GM18520 (cell line): ENCODE measurements around the gene RALGAPB.
"Not testable (repeated sequence)": the region's sequence is repeated elsewhere in the genome, so short reads cannot be mapped to it uniquely, and the experiment has no call there.

Source experiments
- ATAC-seq: cut with Tn5 transposase; IDR thresholded peaks from one replicate; pipeline ENCODE4 v1.9.1; 2021; ENCODE audit not compliant: unreplicated experiment

The RALGAPB gene

DNA sequence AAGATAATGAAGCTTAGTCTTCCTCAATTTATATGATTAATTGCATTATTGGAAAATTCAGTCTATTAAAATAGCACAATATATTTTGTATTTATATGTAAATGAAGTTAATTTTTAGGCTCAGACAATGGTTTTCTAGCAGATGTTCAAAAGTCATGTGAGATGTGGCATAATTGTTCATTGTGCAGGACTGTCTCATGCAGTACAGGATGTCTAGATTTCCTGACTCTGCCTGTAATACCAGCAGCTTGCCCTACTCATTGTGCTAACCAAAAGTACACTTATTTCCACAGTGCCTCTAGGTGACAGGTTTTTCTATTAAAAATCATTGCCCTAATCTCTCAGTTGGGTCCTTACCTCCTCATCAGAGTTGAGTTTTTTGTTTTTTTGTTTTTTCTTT, 12.4 kb downstream of the RALGAPB start:
- no peak for ATAC-seq

DNA sequence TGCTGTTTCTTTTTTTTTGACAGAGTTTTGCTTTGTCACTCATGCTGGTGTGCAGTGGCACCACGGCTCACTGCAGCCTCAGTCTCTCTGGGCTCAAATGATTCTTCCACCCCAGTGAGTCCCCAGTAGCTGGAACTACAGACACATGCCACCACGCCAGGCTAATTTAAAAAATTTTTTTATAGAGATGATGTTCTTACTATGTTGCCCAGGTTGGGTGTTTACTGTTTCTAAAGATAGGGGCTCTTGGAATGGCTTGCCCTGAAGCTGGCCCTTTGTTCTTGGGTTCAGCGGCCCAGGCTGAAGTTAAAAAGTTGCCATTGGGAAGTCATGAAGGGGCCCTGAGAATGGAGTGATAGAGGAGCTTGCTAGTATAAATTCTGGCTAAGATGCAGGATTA, 16.5 kb downstream of the RALGAPB start:
- no peak for ATAC-seq

DNA sequence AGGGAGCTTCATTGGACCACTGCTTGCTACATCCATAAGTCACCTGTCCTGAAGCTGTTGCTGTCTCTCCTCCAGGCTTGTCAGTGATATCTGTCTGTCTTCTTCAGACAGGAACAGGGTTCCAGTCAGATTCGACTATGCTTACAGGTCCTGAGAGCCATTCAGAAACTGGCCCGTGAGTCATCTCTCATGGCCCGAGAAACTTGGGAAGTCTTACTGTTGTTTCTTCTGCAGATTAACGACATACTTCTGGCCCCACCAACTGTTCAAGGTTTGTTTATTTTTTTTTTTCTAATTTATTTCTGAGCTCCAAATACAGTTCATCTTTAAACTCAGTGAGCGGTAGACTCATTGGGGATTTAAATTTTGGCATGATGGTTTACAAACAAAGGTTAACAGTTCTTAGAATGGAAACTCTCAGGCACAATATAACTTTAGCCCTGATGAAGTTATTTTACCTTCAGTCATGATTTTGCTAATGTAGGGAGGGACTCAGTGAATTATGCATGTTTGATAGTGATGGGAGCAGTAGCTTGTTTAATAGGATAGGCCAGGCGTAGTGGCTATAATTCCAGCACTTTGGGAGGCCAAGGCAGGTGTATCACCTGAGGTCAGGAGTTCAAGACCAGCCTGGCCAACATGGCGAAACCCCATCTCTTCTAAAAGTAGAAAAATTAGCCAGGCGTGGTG, 24.7 kb downstream of the RALGAPB start:
- no peak for ATAC-seq

- no peak for ATAC-seq
These were observed 26.3 kb downstream of the RALGAPB start for GRCh38 chr20:38498909-38499308.

- no peak for ATAC-seq
These were observed 26.7 kb downstream of the RALGAPB start for GRCh38 chr20:38499366-38499765.

DNA sequence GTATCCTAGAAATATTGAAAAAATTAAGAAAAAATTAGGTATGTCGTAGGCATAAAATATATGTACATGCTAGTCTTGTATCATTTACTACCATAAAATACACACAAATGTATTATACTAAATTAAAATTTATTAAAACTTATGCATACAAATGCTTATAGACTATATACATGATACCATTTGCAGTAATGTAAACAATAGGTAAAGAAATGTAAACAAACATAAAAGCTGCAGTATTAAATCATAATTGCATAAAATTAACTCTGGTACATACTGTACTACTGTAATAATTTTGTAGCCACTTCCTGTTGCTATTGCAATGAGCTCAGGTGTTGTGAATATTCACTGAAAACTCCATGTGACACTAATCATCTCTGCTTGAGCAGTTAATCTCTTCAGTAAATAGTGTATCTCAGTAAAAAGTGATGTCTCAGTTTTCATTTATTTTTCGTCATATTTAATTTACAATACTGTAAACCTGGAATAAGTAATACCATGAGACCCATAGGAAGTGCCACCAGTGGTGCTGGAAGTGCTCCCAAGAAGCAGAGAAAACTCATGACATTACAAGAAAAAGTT, 29.3 kb downstream of the RALGAPB start:
- no peak for ATAC-seq

GRCh38 chr20:38504368-38505090, 31.9 kb downstream of the RALGAPB start:
- ATAC-seq: no peak

DNA sequence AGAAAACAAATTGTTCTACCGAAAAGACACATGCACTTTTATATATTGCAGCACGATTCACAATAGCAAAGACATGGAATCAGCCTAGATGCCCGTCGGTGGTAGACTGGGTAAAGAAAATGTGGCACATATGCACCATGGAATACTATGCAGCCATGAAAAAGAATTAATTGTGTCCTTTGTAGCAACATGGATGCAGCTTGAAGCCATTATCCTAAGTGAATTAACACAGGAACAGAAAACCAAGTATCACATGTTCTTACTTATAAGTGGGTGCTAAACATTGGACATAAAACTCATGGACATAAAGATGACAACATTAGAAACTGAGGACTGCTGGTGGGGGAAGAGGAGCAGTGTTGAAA, 32.4 kb downstream of the RALGAPB start:
- no peak for ATAC-seq

DNA sequence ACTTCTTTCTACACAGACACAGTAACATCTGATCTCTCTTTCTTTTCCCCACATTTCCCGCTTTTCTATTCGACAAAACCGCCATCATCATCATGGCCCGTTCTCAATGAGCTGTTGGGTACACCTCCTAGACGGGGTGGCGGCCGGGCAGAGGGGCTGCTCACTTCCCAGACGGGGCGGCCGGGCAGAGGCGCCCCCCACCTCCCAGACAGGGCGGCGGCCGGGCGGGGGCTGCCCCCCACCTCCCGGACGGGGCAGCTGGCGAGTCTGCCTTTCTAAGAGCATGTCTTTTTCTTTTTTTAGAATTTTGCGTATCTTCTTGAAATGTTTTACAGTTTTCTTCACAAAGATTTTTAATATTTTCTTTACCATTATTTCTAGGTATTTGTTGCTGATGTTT, 39.1 kb downstream of the RALGAPB start:
- ATAC-seq: not testable (repeated sequence)

DNA sequence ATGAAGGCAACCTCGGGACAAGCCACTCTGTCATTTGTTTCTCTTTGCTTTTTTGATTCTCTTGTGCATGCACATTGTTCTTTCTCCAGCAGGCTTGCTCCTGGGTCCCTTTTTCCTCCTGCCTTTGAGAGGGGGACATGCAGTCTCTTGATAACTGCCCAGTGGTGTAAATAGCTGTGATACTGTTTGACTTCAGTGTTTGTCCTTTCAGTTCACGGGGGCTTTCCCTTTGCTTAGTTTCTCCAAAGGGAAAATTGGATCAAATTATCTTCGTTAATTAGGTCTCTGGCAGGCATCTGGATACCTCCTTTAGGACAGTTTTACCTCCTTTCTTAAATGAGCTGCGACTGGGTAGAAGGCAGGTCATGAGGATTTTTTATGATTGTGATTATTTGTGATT, 41.5 kb downstream of the RALGAPB start:
- ATAC-seq: no peak

DNA sequence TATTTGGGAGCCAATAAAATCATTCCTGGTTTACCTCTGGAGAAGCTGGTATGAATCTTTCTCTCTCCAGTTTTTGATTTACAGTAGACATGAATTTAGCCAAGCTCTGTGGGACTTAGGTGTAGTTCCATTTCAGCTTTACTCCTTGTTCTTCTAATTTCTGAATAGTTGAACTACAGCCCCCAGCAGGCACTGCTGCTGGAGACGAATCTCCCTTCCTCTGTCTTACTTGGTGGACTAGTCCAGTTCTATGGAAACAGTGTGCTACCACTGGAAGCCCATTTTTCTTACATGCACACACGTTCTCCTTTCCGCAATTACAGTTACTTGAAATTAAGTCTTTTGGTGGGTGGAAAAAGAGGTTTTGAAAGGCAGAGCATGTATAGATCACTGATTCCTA, 42.3 kb downstream of the RALGAPB start:
- ATAC-seq: no peak

DNA sequence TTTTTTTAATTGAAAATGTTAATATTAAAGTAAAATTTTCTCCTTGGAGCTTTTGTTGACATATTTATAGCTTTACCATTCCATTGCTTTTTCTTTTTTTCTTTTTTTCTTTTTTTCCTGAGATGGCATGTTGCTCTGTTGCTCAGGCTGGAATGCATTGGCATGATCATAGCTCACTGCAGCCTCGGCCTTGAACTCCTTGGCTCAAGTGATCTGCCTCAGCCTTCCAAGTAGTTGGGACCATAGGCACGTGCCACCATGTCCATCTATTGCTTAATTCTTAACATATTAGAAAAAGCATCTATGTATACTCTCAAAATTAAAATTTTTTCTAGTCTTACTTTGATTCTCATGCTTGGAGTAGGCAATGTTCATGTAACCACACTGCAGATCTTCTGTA, 43.0 kb downstream of the RALGAPB start:
- ATAC-seq: no peak

DNA sequence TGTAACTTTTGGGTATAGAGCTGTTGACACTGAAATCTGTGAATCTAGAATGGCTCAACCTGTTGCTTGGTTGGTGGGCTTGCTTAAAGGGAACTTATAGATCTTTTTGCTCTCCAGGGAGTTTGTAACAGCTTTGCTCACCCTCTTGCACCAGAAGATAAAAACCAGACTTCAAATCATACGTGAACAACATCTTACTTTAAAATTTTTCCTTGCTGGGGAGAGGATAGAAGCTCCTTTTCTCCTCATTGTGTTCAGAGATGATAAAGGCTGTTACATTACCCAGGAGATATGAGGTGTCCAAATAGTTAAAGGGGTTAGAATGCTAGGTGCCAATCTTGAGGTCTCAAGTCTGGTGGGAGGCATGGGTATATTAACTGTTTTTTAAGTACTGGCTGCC, 46.8 kb downstream of the RALGAPB start:
- ATAC-seq: no peak

DNA sequence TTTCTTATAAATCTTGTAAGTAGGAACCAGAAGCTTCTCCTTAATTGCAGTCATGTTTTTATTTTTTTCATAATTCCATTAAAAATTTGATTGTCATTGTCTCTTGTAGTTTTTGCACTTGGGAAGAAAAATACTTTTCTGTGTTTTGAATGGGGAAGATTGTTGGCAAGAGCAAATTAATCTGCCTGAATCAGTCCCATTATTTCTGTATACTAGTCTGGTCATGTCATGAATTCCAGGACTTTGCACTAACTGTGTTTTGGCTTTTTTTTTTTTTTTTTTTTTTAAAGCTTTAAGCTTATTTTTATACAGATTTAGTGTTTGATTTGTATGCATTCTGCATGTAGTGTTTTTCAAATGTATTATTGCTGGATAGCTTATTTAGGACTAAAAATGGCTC, 47.6 kb downstream of the RALGAPB start:
- no peak for ATAC-seq

- no peak for ATAC-seq
These were observed 51.1 kb downstream of the RALGAPB start for GRCh38 chr20:38523697-38524096.

GRCh38 chr20:38528167-38528566, 55.5 kb downstream of the RALGAPB start:
- no peak for ATAC-seq

GRCh38 chr20:38531021-38531420, 58.4 kb downstream of the RALGAPB start:
- no peak for ATAC-seq

GRCh38 chr20:38534756-38535155, 62.1 kb downstream of the RALGAPB start:
- ATAC-seq: no peak

DNA sequence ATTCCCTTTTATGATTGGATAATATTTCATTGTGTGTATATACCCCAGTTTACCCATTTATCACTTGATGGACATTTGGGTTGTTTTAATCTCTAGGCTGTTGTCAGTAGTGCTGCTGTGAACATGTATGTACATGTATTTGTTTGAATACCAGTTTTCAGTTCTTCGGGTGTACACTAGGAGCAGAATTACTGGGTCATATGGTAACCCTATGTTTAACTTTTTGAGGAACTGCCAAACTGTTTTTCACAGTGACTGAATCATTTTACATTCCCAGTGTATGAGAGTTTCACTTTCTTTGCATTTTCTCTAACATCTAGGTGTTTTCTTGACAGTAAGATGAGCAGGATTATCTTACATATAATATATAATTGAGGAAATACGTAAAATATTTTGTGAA, 63.7 kb downstream of the RALGAPB start:
- no peak for ATAC-seq

DNA sequence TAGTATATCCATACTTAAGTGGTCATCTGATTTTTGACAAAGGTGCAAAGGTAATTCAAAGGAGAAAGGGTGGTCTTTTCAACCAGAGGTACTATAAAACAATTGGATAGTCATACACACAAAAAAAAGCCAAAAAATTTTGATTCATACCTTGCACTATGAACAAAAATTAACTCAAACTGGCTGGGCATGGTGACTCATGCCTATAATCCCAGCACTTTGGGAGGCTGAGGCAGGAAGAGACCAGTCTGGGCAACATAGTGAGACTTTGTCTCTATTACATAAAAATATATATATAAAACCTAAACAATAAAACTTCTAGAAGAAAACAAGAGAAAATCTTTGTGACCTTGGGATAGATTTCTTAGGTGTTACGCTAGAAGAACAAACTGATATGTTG, 64.5 kb downstream of the RALGAPB start:
- no peak for ATAC-seq

DNA sequence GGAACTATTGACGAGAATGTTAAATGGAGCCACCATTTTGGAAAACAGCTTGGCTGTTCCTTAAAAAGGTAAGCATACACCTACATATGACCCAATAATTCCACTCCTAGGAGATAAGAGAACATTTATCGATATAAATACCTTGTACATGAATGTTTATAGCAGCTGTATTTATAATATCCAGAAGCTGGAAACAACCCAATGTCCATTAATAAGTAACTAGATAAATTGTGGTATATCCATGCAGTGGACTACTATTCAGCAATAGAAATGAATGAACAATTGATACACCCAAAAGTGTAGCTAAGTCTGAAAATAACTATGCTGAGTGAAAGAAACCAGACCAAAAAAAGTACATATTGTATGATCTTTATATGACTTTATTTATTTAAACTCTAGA, 66.1 kb downstream of the RALGAPB start:
- ATAC-seq: no peak
